Right hindlimb (tissue), 1 donor: ENCODE measurements around the gene LUM.
"Not testable (repeated sequence)": the region's sequence is repeated elsewhere in the genome, so short reads cannot be mapped to it uniquely, and the experiment has no call there.

Experiments used
- DNase-seq: peaks from one replicate; pipeline ENCODE4 v3.0.0-alpha.2; 2018

Gene LUM

DNA sequence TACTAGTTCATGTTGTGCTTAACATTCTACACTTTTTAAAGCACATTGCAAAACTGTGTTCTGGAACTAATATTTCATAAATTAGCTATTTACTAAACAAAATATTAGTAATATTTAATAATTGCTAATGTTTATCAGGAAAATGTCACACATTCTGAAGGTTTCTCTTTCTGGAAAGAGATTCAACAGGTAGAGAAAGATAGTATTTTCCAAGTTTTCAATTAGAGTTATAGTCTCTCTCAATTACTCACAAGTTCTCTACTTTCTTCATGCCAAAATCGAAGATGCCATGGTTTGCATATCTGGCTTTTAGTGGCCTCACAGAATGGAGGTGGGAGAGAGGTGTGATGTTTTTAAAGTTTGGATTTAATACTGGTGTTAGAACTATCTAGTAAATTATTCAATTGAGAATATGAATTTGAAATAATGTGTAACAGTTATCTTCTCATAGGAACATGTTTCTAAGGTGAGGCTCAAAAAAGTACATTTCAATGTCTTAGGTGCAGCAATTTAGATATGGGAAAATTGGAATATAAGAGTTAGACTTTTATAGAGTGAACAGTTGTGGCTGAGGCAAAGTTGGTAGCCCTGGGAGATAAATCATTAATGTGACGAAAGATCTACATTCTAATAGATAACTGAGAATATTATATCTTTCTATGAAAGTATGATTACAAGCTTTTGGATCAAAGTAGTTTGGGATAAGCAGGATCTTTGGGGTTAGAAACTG is 1.5 kb downstream of the LUM start:
- DNase-seq: no peak

DNA sequence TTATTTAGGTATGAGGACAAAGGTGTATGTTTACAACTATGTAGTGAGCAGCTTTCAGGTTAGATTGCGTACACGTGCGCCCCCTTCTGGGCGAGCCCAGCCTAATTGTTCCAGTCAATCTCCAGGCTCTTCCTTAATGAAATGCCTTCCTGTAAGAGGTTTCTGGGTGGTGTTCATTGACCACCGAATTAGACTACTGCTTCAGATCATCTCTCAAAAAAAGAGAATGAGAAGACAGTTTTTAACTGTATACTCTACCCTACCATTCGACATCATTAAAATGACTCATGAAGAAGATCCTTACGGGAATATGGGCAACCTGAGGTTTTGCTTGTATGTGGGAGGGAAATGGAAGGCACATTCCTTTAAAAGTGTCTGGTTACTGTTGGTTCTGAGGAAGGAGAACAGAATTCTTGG is 2.1 kb downstream of the LUM start:
- DNase-seq: peak; percentile 86

DNA sequence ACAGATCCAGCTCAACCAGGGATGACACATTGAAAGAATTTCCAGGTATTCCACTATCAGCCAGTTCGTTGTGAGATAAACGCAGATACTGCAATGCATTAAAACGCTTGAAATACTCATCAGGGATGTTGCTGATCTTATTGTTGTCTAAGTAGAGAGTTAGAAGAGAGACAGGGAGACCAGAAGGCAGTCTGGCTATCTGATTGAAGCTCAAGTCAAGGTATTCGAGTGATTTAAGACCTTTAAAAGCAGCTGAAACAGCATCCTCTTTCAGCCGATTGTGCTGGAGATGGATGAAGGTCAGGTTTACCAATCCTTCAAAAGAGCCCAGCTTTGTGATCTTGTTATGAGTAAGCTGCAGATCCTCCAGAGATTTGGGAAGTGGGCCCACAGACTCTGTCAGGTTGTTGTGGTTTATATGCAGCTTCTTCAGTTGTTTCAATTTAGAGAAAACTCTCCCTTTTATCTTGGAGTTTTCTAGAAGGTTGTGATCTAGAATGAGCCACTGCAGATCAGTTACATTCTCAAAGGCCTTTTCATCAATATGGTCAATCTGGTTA is 3.0 kb downstream of the LUM start:
- no peak for DNase-seq

DNA sequence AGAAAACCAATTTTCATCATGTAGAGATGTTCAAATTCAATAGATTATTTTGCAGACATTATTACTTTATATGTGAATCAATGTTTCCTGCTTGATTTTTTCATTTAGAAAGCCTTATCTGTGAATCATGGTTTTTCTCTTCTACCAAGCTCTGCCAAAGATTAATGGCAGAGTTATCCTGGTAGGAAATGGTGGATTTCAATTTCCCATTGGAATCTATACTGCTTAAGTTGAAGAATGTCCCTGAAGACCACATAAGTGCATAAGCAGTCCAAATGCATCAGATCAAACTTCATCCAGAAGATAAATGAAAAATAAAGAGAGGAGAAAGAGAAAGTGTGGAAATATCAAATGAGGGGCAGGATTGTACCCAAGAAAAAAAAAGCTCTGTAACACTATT is 5.0 kb downstream of the LUM start:
- no peak for DNase-seq

DNA sequence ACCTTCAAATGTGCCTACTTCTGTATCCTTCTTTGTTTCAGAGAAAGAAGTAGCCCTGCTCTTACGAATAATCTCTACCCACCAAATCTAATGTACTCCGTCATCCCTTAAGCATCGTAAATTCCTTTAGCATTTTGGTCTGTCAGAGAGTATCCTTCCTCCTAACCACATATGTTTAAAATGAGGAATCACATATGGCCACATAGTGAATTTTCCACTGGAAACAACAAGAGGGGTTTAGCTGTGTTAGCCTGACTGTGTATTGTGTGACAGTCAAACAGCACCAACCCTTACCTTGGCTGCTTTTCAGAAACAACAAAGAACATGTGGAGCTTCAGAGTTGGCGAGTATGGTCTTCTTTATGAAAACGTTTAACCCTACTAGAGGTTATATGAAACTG is 5.5 kb downstream of the LUM start:
- DNase-seq: no peak

DNA sequence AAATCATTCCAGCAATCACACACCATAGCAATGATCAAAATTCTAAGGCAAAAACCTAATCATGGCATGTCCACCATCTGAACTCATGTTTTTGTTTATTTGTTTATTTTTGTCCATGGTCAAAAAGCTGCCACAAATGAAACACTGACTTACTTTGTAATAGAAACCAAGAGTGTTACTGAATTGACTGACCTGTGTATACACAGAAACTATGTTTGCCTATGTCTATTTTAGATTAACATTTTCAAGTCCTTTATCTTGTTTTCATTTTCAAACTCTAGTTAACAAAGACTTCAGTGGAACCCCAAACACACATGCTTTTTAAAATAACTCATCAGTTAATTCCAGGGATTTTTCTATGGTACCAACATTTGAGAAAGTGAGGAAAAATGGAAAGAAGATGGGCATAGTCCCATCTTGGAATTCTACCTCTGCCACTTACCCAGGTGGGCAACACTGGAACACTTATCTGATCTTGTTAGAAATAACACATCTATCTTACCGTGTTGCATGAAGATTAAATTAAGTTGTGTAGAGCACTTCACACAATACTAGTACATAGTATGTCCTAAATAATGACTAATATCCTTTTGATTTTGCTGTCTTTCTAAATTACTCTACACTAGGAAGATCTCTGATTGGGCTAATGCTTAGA is 6.4 kb downstream of the LUM start:
- DNase-seq: no peak

DNA sequence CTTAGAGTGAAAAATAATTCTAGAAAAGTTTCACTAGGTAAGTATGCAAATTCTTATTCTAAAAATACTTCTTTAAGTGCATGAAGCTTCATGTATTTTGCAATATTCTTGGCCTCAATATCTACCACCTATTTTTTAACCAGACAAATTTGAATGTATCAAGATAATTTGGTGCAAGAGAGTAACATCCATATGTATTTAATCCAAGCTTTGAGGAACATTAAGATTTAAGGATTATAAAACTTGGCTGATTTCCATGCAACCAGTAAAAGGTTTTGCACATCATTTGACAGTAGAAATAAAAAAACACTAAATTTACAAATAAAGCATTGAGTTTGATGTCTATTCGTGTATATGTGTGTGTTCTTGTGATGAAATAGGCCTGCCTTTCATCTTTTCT is 7.7 kb downstream of the LUM start:
- DNase-seq: no peak

DNA sequence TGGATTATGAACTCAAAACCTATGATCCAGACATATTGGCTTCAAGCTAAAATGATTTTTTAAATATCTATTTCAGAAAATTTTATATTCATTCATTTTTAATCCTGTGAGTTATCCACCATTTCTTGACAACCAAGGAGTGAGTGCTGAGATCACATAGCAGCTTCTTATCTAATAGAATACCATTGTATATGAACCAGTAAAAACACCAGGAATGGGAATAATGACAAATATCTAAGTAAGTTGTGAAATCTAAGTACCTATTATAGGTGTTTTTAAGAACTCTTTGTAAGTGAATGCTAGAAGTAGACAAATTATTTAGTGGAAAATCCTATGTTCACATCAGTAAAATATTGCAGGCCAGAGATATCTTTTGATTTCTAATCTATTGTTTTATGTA is 8.2 kb downstream of the LUM start:
- DNase-seq: no peak

DNA sequence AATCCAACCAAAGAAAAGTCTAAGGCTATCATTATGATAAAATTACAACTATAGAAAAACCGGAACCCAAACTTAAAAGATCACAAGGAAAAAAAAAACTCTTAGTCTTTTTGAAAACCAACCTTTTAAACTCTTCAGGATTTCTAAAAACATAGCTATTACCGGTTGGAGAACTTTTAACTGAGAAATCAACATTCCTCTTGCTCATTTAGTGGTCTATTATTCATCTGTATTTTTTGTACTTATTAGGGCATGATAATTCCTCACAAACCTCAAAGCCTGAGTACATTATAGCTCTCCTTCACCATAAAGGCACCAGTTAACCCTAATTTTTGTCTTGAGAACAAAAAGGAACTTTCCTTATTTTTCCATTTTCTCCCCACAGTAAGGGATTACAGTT is 10.4 kb downstream of the LUM start:
- no peak for DNase-seq

DNA sequence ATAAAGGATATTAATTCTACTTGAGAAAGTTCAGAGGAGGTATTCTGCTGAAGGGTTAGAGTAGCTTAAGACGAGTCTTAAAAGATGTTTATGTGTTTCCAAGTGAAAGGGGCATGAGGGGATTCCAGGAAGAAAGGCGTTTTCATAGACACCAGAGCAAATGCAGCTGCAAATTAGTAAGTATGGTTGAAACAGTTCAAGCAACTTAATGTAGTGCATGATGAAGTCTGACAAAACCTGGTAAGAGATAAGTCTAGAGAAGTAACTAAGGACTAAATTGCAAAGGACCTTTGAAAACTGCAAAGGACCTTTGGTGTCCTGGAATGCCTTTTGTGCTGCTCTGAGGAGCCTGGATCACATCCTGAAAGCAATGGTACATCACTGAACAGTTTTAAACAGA is 11.5 kb downstream of the LUM start:
- DNase-seq: no peak

DNA sequence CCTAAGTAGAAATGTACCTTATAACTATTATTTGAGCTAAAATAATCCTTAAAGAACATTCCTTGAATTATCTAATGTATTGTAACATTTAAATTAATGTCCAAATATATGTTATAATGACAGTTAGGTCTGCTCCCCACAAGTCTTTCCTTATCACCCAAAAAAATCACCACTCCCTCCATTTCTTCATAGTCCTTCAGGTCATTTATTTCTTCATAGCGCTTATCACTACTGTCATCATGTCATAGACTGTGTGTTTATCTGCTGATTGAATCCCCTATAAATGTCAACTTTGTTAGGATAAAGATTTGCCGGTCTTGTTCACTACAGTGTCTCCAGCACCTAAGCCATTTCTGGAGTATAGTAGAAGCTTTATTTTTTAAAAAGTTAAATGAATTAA is 12.0 kb downstream of the LUM start:
- DNase-seq: no peak

DNA sequence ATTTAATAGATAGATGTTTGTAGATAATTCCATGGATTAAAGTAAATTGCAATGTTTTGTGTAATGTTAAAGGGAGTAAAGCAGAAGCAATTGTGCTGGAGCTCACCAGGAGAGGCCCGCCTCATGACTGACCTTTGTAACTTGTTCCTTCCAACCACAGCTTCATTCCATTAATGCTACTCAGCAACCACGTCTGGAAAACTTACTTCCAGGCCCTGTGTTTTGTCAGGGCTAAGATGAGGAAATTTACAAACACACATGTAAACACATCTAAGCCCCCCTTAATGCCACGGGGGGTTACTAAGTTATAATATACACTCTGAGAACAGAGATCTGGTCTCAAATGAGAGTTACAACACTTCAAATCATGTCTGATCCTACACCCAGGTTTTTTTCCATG is 12.4 kb downstream of the LUM start:
- no peak for DNase-seq

DNA sequence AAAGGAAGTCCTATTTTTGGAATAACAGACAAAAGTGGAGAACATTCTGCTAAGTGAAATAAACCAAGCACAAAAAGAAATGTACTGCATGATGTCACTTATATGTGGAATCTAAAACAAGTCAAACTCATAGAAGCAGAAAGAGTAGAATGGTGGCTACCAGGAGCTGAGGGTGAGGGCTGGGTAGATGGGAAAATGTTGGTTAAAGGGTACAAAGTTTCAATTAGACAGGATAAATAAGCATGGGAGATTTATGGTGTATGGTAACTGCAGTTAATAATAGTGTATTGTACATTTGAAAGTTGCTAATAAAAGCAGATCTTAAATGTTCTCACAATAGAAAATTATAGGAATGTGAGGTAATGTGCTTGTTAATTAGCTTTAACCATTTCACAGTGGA is 12.8 kb downstream of the LUM start:
- DNase-seq: no peak

DNA sequence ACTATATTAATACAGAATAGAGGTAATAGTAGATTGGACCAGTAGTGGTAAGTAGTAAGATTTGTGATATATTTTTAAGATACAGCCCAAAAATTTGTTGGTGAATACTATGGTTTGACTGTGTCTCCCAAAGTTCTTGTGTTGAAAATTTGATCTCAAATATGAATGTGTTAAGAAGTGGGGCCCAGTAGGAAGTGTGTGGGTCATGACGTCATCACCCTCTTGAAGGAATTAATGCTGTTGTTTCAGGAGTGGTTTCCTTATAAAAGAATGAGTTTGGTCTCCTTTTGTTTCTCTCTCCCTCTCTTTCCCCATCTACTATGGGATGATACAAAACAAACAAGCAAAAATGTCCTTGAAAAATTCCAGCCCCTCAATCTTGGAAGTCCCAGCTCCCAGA is 16.3 kb downstream of the LUM start:
- no peak for DNase-seq

DNA sequence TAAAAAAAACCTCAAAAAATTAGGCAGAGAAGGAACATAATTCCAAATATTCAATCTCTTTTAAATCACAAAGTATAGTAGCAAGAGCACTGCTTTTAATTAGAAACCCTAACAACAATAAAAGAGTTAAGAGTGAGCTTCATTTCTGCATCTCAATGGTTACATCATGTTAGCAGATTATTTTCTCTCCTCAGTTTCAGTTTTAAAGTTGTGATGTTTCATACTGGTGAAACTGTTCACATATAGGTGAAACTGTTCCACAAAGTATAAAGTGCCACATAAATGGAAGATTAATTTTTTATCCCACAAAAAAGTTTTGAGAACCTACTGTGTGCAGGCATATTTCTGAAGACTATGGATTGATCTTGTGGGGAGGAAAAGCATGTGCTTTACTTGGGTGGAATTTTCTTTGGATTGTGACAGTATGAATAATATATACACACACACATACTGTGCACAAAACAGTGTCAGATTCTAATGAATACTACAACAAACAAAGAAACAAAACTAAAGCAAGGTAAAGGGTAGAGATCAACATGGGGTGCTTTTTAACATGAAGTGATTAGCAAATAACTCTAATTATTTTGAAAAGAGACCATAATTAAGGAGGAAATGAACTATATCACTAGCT is 17.1 kb downstream of the LUM start:
- no peak for DNase-seq

DNA sequence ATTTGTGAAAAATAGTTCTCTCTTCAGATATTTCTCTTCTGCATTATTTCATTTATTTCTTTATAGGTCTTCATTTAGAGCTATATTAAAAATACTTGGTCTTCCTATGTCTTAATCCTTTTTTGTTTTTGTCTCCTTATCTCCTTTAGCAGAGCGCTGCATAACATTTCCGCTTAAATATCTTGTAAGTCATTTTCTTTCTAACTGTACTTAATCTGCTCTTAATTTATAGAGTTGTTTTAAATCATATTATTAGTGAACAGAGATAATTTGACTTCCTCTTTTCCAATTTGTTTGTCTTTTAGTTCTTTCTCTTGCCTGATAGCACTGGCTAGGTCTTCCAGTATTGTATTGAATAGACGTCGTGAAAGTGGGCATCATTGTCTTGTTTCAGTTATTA is 18.0 kb downstream of the LUM start:
- no peak for DNase-seq

DNA sequence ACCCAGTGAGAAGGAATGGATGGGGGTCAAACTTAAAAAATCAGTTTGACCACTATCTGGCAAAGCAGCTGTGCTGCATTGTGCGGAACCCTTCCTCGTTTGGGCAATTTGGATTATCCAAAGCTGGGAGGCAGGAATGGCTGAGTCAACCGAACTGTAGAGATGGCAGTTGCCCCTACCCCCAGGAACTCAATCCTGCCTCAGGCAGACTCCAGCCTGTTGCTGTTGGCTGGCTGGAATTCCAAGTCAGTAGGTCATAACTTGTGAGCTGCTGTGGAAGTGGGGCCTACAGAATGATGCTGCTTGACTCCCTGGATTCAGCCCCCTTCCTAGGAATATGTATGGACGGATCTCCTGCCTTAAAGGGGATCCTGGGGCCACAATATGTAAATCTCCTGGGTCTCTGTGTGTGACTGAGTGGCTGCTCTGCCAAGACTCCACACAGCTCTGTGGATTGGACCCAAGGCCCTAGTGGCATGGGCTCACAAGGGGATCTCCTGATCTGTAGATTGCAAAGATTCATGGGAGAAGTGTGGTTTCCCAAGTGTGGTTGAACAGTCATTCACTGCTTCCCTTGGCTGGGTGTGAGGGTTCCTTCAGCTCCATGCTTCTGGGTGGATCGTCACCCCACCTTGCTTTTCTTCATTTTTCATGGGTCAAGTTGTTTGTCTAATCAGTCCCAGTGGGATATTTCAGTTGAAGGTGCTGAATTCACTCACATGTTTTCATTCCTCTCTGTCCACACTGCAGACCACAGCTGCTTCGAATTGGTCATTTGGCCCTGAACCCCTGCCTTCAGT is 19.2 kb downstream of the LUM start:
- no peak for DNase-seq

DNA sequence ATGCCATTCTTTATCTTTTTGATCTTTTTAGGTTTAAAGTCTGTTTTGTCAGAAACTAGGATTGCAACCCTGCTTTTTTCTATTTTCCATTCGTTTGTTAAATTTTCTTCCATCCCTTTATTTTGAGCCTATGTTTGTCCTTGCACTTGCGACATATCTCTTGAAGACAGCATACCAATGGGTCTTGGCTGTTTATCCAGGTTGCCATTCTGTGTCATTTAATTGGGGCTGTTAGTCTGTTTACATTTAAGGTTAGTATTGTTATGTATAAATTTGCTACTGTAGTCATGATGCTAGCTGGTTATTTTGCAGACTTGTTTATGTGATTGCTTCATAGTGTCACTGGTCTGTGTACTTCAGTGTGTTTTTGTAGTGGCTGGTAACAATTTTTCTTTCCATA is 21.3 kb downstream of the LUM start:
- not testable (repeated sequence) for DNase-seq

DNA sequence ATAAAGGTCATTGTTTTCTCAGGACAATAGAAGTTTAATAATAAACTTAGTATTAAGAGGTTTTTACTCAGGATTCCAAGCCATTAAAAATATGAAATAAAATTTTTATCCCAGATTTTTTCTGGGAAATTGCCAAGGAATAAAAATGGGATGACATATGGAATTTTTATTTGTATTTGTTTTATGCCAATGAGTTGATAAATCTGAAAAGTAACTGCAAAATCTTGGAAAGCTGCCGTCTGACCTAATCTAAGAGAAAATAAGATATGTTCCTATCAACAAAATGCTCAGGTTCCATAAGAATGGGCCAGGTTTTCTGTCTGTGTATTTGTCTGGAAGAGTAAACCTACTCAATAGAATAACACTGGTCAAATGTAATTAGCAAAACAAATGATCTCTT is 31.3 kb downstream of the LUM start:
- DNase-seq: no peak

DNA sequence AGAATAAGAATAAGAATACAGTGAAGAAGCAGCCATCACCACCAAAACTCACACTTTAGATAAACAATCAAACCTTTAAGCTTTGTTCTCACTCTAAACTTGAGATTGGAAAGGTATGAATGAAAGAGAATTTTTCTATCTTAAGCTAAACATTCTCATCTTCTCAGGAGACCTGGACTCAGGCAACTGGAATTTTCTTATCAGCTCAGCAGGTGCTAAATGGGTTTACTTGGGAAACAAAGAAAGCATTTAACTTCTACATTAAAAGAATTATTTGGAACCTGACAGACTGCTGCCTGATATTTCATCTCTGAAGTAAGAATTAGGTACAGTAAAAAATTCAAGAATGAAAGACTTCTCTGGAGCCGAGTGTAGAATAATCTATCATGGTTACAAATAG is 32.8 kb downstream of the LUM start:
- DNase-seq: no peak

DNA sequence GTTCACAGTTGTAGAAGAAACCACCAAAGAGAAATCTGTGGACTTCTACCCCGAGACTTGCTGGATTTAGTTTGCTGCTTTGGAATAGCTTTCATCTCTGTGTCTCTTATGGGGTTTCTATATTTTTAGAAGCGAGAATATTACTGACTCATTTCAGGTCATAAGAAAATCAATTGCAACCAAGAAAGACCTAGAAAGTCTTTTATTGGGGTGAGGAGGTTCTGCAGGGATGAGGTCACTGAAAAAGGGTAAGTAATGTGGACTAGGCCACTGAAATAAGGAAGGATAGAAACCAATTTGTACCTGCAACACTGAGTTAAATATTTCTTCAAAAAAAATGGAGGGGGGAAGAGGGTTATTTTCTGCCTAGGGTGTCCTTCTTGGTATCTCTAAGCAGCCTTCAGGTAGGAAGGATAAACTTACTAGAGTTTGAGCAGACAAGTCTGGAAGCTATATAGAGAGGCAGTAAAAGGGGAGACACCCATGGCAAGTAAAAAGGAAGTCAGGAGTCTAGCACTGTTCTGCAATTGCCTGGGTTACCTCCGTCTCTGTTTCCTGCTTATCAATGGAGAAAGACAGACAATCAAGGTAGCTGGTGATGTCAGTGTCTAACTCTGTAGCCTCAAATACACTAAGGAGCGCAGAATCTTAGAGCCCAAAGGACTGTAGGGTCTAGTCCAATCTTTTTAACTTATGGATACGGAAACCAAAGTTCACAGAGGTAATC is 33.9 kb downstream of the LUM start:
- DNase-seq: no peak

DNA sequence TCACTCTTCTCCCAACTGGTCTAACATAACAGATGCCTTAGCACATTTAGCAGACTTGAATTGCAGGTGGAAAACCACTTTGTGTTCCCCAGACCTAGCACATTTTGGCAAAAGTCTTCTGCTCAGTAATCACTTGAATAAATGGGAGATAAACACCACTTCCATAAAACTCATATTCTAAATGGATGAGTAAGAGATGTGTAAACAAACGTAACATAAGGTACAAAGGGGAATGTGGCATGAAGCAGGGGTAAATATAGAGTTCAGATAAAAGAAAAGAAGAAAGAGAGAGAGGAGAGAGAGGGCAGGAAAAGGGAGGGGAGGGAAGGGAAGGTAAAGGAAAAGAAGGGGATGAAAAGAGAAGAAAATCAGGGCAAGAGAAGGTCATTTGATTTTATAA is 36.4 kb downstream of the LUM start:
- DNase-seq: no peak
